Neural cell (in vitro differentiated cells): Measurements from ENCODE around the gene PLA2G12A. TPM values are rescaled to one million over a fixed set of nuclear protein-coding genes. Genes with fewer than 3 reads are reported as not detected.

ENCODE experiments used
- H2AFZ ChIP-seq: fragments of 200-600, 300-800 bp; sonication (generic), shearing (Covaris generic); 2 replicates; pipeline ENCODE4 v1.6.0; 2014; ENCODE audit warnings: low read depth, mild to moderate bottlenecking, antibody characterized with exemption, low read length, moderate library complexity
- H3F3A ChIP-seq: fragments of 200-600 bp; shearing (Covaris generic); 2 replicates; pipeline ENCODE4 v1.6.1; 2016; ENCODE audit warnings: mild to moderate bottlenecking, moderate library complexity, mixed read lengths, antibody characterized with exemption, low read length; ENCODE audit not compliant: insufficient read depth, poor library complexity, severe bottlenecking
- H3K27ac ChIP-seq: fragments of 200-600, 300-800 bp; sonication (generic), shearing (Covaris generic); 2 replicates; pipeline ENCODE4 v1.5.1; 2014; ENCODE audit warnings: mild to moderate bottlenecking, low read length, moderate library complexity
- H3K27me3 ChIP-seq: fragments of 300-800, 200-600 bp; sonication (generic), shearing (Covaris generic); 2 replicates; pipeline ENCODE4 v1.6.0; 2014; ENCODE audit warnings: mild to moderate bottlenecking, low read depth, low read length, moderate library complexity; ENCODE audit not compliant: insufficient read depth
- H3K36me3 ChIP-seq: fragments of 300-800, 200-600 bp; sonication (generic), shearing (Covaris generic); 2 replicates; pipeline ENCODE4 v1.5.1; 2014; ENCODE audit warnings: mild to moderate bottlenecking, antibody characterized with exemption, low read length, moderate library complexity; ENCODE audit not compliant: insufficient read depth
- H3K4me2 ChIP-seq: fragments of 300-800, 200-600 bp; sonication (generic), shearing (Covaris generic); 2 replicates; pipeline ENCODE4 v1.6.0; 2014; ENCODE audit warnings: mild to moderate bottlenecking, low read length
- H3K4me3 ChIP-seq: fragments of 300-800, 200-600 bp; sonication (generic), shearing (Covaris generic); 2 replicates; pipeline ENCODE4 v1.5.1; 2014; ENCODE audit warnings: mild to moderate bottlenecking, low read length, moderate library complexity
- H3K79me2 ChIP-seq: fragments of 200-600 bp; shearing (Covaris generic); replicated peaks from 2 replicates; pipeline ENCODE4 v1.6.0; 2014; ENCODE audit warnings: mild to moderate bottlenecking, low read length, moderate library complexity; ENCODE audit not compliant: insufficient read depth
- H3K9ac ChIP-seq: fragments of 300-800, 200-600 bp; sonication (generic), shearing (Covaris generic); 2 replicates; pipeline ENCODE4 v1.6.1; 2016; ENCODE audit warnings: mild to moderate bottlenecking, low read length, mixed read lengths
- H3K9me2 ChIP-seq: fragments of 200-600 bp; shearing (Covaris generic); 2 replicates; pipeline ENCODE4 v1.6.1; 2016; ENCODE audit warnings: mild to moderate bottlenecking, low read length, mixed read lengths; ENCODE audit not compliant: insufficient read depth
- H3K9me3 ChIP-seq: fragments of 200-600, 300-800 bp; sonication (generic), shearing (Covaris generic); 2 replicates; pipeline ENCODE4 v1.6.1; 2016; ENCODE audit warnings: mild to moderate bottlenecking, mixed run types, low read length, moderate library complexity, mixed read lengths
- H4K20me1 ChIP-seq: fragments of 200-600 bp; shearing (Covaris generic); 2 replicates; pipeline ENCODE4 v1.6.1; 2016; ENCODE audit warnings: mild to moderate bottlenecking, mixed run types; ENCODE audit not compliant: insufficient read depth
- CTCF ChIP-seq: fragments of 450-650 bp; IDR thresholded peaks from 2 replicates; pipeline ENCODE4 v1.5.1; 2014; ENCODE audit warnings: antibody characterized with exemption, mild to moderate bottlenecking, moderate library complexity; ENCODE audit not compliant: poor library complexity, severe bottlenecking
- EP300 ChIP-seq: fragments of 450-650 bp; conservative IDR thresholded peaks from 2 replicates; pipeline ENCODE4 v1.6.1; 2014; ENCODE audit warnings: antibody characterized with exemption, mild to moderate bottlenecking, moderate library complexity; ENCODE audit not compliant: poor library complexity, severe bottlenecking
- EZH2 ChIP-seq: fragments of 200-600, 300-800 bp; shearing (Covaris generic), sonication (generic); IDR thresholded peaks from 2 replicates; pipeline ENCODE4 v1.6.1; 2014; ENCODE audit warnings: antibody characterized with exemption, low read length, borderline replicate concordance, mild to moderate bottlenecking; ENCODE audit not compliant: insufficient read depth, poor library complexity, severe bottlenecking
- MXI1 ChIP-seq: fragments of 450-650 bp; conservative IDR thresholded peaks from 2 replicates; pipeline ENCODE4 v1.6.1; 2014; ENCODE audit warnings: antibody characterized with exemption, mild to moderate bottlenecking; ENCODE audit not compliant: poor library complexity, severe bottlenecking
- POLR2AphosphoS5 ChIP-seq: IDR thresholded peaks from 2 replicates; pipeline ENCODE4 v1.6.1; 2012
- RAD21 ChIP-seq: fragments of 450-650 bp; conservative IDR thresholded peaks from 2 replicates; pipeline ENCODE4 v1.6.1; 2014; ENCODE audit warnings: antibody characterized with exemption, mild to moderate bottlenecking, moderate library complexity
- REST ChIP-seq: IDR thresholded peaks from 2 replicates; pipeline ENCODE4 v1.6.1; 2012; ENCODE audit warnings: borderline replicate concordance
- SMC3 ChIP-seq: fragments of 450-650 bp; conservative IDR thresholded peaks from 2 replicates; pipeline ENCODE4 v1.6.1; 2014; ENCODE audit warnings: antibody characterized with exemption, mild to moderate bottlenecking, moderate library complexity; ENCODE audit not compliant: poor library complexity
- TAF1 ChIP-seq: IDR thresholded peaks from 2 replicates; pipeline ENCODE4 v1.6.1; 2012; ENCODE audit warnings: low read depth
- polyA plus RNA-seq: library from polyadenylated mRNA; depleted of rRNA; stranded (reverse); fragments of >200 nt; gene quantifications from 2 replicates; pipeline ENCODE4 v1.2.3, GENCODE V29; 2014

PLA2G12A gene
- polyA plus RNA-seq, 1 donor from 2014 or later, result 31.2 TPM

- TF ChIP-seq SMC3, result no peak
- TF ChIP-seq POLR2AphosphoS5, result no peak
- no peak for TF ChIP-seq MXI1
- TF ChIP-seq TAF1, result no peak
- TF ChIP-seq REST, result no peak
- TF ChIP-seq EZH2, result no peak
- no peak for TF ChIP-seq EP300
- no peak for TF ChIP-seq RAD21
- no peak for TF ChIP-seq CTCF
- H2AFZ ChIP-seq, result no peak overlapping the region
- no peak overlapping the region for H3K4me3 ChIP-seq
- no peaks in the 10 kb centered on the region for H3K9me2 ChIP-seq
- no peak overlapping the region for H3K4me2 ChIP-seq
- H3K36me3 ChIP-seq, result no peaks in the 10 kb centered on the region
- H3K79me2 ChIP-seq, result no peaks in the 10 kb centered on the region
- H3K9ac ChIP-seq, result no peak overlapping the region
- no peaks in the 10 kb centered on the region for H4K20me1 ChIP-seq
- no peaks in the 10 kb centered on the region for H3K27me3 ChIP-seq
- H3F3A ChIP-seq, result no peaks in the 10 kb centered on the region
- no peak overlapping the region for H3K27ac ChIP-seq
- H3K9me3 ChIP-seq, result no peaks in the 10 kb centered on the region
Measured at GRCh38 chr4:109738104-109738872, 8.4 kb upstream of the PLA2G12A start.

- no peak for TF ChIP-seq RAD21
- no peak for TF ChIP-seq POLR2AphosphoS5
- TF ChIP-seq TAF1, result no peak
- no peak for TF ChIP-seq EP300
- H3K79me2 ChIP-seq, result no peaks in the 10 kb centered on the region
- H3F3A ChIP-seq, result no peaks in the 10 kb centered on the region
- no peaks in the 10 kb centered on the region for H3K9me2 ChIP-seq
- H3K36me3 ChIP-seq, result no peaks in the 10 kb centered on the region
- no peak overlapping the region for H3K4me3 ChIP-seq
- H2AFZ ChIP-seq, result no peak overlapping the region
- no peaks in the 10 kb centered on the region for H4K20me1 ChIP-seq
- H3K27ac ChIP-seq, result no peak overlapping the region
- no peak overlapping the region for H3K4me2 ChIP-seq
- no peak overlapping the region for H3K9ac ChIP-seq
- H3K9me3 ChIP-seq, result no peaks in the 10 kb centered on the region
- H3K27me3 ChIP-seq, result no peaks in the 10 kb centered on the region
Measured at GRCh38 chr4:109735566-109736365, 5.9 kb upstream of the PLA2G12A start.
